IPS-15b (cell line): ENCODE data around the gene SLC25A10.

Experiments
- H3K27me3 ChIP-seq: one replicate; pipeline ENCODE4 v1.6.1; 2013; ENCODE audit warnings: low read length; ENCODE audit not compliant: control insufficient read depth, insufficient read depth
- H3K36me3 ChIP-seq: one replicate; pipeline ENCODE4 v1.6.1; 2013; ENCODE audit warnings: low read length; ENCODE audit not compliant: control insufficient read depth, insufficient read depth
- H3K4me1 ChIP-seq: one replicate; pipeline ENCODE4 v1.6.1; 2013; ENCODE audit warnings: mild to moderate bottlenecking, low read length; ENCODE audit not compliant: control insufficient read depth, insufficient read depth
- H3K4me3 ChIP-seq: one replicate; pipeline ENCODE4 v1.5.1; 2013; ENCODE audit warnings: low read depth, low read length
- H3K9ac ChIP-seq: one replicate; pipeline ENCODE4 v1.6.1; 2013; ENCODE audit warnings: low read depth, mild to moderate bottlenecking, low read length
- H3K9me3 ChIP-seq: one replicate; pipeline ENCODE4 v1.6.1; 2013; ENCODE audit warnings: mild to moderate bottlenecking, low read length; ENCODE audit not compliant: control insufficient read depth, insufficient read depth

SLC25A10 gene

DNA sequence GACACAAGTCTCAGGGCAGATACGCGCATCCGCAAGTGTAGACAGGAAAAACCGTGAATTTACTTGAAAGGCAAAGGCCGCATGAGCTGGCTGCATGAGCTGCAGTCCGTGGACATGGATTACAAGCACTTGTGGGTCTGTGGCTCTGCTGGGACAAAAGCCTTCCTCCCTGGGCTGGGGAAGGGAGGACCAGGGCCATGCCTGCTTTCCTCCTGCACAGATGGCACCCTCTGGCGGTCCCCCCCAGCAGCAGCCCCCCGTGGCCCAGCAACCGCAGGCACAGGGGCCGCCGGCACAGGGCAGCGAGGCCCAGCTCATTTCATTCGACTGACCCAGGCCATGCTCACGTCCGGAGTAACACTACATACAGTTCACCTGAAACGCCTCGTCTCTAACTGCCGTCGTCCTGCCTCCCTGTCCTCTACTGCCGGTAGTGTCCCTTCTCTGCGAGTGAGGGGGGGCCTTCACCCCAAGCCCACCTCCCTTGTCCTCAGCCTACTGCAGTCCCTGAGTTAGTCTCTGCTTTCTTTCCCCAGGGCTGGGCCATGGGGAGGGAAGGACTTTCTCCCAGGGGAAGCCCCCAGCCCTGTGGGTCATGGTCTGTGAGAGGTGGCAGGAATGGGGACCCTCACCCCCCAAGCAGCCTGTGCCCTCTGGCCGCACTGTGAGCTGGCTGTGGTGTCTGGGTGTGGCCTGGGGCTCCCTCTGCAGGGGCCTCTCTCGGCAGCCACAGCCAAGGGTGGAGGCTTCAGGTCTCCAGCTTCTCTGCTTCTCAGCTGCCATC lies 10.6 kb upstream of the SLC25A10 start:
- peaks cover 41% of the 10 kb centered on the region for H3K36me3 ChIP-seq
- H3K4me1 ChIP-seq = no peaks in the 10 kb centered on the region
- no peaks in the 10 kb centered on the region for H3K9me3 ChIP-seq
- H3K27me3 ChIP-seq = no peaks in the 10 kb centered on the region
- no peak overlapping the region for H3K4me3 ChIP-seq
- no peak overlapping the region for H3K9ac ChIP-seq

DNA sequence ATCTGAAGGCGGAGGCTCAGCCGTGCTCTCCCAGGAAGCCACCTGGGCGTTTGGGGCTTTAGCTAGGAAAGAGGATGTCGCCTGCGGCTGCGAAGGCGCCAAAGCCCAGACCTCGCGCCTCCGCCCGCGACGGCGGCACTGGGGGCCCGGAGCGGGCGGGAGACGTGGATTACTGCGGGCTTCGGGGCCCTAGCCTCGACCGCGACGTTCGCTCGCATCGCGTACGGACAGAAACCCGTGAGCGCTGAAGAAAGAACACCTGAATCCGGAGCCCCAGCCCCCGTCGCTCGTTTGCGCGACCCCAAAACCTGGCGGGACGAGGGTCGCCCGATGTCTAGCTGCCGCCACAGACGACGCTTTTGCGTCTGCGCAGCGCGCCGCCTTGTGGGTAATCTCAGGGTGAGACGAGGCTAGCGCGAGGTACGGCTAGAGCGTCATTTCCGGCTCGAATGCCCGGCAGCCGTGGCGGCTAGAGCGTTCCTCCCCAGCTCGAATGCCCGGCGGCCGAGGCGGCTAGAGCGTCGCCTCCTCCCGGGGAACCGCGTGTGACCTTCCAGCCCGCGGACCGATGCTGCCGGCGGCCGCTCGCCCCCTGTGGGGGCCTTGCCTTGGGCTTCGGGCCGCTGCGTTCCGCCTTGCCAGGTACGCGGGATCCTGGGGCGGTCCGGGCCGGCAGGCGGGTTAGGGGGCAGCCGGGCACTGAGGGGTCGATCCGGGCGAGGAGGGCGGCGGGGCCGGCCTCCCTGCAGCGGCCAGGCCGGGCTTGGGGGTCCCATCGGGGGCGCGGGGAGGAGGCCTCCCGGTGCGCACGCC lies 8.9 kb upstream of the SLC25A10 start, which contains the start of gene MRPL12:
Gene MRPL12 (plus strand): TSS at position 434 of the 813 bp plus-strand sequence. CDS start 135 bp downstream, at position 569.
- Histone ChIP-seq H3K9ac (peak within 1 kb of the TSS; percentile 98), H3K9me3 (no peaks in the 10 kb centered on the region), H3K4me1 (no peaks in the 10 kb centered on the region), H3K4me3 (peak within 1 kb of the TSS; percentile 95), H3K36me3 (peaks cover 52% of the 10 kb centered on the region), H3K27me3 (no peaks in the 10 kb centered on the region)

DNA sequence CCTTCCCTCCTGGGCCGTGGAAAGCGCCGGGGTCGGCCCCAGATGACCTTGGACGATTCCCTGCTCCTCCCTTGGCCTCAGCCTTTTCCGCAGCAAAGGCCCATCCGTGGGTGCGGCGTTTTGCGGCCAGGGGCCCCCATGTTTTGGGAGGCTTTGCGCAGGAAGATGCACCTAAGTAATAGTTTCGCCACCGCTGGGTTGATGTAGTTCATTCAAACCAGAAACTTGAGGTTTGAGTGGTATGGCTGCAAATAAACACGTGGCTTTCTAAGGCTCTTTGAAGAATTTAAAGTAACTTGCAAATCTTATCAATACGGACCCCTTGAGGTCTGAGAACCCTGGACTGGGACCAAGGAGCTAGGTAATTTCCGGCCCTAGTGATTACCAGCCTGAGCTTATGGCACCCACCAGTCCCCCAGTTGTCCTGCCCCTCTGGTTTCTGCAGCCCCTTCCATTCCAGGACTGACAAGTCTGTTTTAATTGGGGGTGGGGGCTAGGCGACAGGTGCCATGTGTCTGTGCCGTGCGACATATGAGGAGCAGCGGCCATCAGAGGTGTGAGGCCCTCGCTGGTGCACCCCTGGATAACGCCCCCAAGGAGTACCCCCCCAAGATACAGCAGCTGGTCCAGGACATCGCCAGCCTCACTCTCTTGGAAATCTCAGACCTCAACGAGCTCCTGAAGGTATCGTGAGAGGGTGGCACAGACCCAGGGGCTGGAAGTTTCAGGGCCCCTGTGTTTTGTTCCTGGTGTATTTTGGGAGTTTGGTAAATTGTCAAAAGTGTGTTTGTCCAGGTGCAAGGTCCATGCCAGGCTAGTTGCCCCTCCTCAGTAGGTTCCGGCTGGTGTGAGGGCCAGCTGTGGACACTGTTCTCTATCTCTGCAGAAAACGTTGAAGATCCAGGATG lies 8.1 kb upstream of the SLC25A10 start:
- H3K36me3 ChIP-seq = peaks cover 50% of the 10 kb centered on the region
- no peaks in the 10 kb centered on the region for H3K27me3 ChIP-seq
- no peaks in the 10 kb centered on the region for H3K4me1 ChIP-seq

DNA sequence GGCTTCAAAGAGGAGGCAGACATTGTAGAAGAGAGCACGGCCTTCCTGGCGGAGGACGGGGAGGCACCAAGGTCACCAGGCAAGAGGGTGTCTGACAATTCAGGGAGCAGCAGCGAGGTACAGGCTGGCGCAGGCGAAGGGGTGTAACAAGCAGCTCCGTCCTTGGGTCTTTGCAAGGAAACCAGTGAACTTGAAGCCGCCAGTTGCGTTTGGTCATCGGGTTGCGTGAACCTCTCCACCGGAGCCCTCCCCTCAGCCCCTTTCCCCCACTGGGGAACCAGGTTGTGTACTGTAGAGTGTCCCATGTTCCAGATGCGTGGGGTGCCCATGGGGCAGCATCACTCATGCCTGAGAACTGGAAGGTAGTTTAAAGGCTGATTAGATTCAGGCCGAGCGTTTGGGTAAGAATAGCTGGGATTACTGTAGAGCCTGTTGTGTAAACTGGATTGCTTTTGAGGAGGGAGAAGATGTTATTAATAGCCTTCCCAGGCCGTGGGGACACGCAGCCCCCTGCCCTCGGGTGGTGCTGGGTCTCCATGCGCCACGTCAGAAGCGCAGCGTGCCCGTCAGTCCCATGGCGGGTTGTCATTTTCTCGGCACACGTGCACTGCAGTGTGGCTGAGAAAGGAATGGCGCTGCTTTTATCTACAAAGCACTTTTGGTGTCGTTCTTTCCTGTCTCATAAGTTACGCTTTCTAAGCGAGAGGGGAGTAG lies 6.4 kb upstream of the SLC25A10 start:
- Histone ChIP-seq H3K9ac (no peak overlapping the region), H3K4me3 (no peak overlapping the region), H3K4me1 (no peaks in the 10 kb centered on the region), H3K36me3 (peaks cover 44% of the 10 kb centered on the region), H3K27me3 (no peaks in the 10 kb centered on the region), H3K9me3 (no peaks in the 10 kb centered on the region)

More for the DNA sequence above, 8.1 kb upstream of the SLC25A10 start:
- Histone ChIP-seq H3K4me3 (peak overlapping the region; percentile 95), H3K9me3 (no peaks in the 10 kb centered on the region), H3K9ac (peak overlapping the region; percentile 98)

DNA sequence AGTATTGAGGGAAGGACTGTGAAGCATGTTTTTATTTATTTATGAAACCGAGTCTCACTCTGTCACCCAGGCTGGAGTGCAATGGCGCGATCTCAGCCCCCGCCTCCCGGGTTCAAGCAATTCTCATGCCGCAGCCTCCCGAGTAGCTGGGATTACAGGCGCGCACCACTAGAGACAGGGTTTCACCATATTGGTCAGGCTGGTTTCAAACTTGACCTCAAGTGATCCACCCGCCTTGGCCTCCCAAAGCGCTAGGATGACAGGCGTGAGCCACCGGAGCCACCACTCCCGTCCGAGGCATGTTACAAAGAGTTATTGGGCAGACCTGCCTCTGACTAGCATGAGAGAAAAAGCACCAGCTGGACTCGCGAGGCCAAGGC lies 5.9 kb upstream of the SLC25A10 start:
- Histone ChIP-seq H3K36me3 (peaks cover 38% of the 10 kb centered on the region), H3K9me3 (no peaks in the 10 kb centered on the region), H3K4me3 (no peak overlapping the region), H3K27me3 (no peaks in the 10 kb centered on the region), H3K4me1 (no peaks in the 10 kb centered on the region), H3K9ac (no peak overlapping the region)

DNA sequence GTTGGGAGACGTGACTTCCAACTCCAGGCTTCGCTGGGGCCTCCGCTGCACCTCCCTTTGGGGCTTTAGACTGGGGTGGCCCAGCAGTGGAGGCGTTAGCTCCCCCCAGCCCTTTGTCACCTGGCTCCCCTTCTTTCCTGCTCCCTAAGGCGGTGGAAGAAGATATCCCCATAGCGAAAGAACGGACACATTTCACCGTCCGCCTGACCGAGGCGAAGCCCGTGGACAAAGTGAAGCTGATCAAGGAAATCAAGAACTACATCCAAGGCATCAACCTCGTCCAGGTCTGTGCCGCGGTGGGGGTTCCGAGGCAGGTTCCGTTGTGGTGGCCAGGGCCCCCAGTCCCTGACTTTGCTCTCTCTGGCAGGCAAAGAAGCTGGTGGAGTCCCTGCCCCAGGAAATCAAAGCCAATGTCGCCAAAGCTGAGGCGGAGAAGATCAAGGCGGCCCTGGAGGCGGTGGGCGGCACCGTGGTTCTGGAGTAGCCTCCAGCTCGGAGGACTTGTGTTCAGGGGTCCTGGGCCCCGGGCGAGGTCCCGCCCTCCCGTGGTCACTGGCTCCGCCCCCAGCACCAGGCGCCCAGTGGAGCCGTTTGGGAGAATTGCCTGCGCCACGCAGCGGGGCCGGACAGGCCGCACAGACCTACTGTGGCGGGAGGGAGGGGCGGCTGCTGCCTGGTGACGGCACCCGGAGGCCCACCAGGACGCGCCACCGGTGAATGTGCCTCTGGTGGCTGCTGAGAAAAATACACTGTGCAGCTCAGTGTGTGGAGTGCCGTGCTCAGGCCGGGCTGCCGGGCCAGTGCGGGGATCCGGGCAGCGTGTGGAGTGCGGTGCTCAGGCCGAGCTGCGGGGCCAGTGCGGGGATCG lies 5.1 kb upstream of the SLC25A10 start:
- H3K9me3 ChIP-seq = no peaks in the 10 kb centered on the region
- no peaks in the 10 kb centered on the region for H3K4me1 ChIP-seq
- H3K27me3 ChIP-seq = no peaks in the 10 kb centered on the region
- peaks cover 31% of the 10 kb centered on the region for H3K36me3 ChIP-seq
- H3K4me3 ChIP-seq = no peak overlapping the region
- no peak overlapping the region for H3K9ac ChIP-seq

DNA sequence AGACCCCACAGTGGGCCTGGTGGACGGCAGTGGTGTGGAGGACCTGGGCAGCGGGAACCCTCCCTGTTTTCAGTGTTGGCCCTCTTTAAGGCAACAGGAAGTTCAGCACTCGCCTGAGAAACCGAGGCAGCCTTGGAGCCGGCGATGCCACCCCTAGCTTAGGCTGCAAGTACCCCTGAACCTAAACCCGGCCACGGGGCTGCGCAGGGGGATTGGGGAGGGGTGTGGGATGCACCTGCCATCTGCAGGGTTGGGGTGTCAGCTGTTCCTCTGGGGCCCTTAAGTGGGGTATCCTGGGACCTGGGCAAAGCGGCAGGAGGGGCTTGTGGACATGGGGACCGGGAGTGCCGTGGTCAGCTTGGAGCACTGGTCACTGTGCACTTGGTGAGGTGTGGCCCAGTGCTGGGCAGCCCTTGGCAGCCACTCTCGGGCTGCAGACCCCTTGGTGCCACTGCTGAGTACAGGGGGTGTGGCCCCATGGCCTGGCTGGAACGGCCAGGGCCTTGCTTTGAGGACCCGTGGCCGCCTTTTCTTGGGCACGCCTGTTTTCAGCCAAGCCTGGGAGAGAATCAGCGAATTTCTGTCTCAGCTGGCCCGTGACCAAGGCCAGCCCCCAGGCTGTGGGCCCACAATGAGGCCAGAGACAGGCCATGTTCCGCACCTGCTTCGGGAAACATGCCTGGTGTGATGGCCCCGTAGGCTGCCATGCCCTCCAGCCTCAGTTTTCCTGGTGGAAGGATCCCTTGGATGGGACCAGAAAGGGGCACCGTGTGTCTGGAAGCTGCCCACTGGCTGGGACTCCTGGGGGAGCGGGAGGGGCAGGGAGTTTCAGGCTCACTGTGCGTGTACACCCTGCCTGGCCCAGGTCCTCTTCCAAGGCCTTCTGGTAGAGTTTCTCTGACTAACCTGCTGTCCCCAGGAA lies 4.1 kb upstream of the SLC25A10 start:
- no peak overlapping the region for H3K9ac ChIP-seq
- H3K4me1 ChIP-seq = no peaks in the 10 kb centered on the region
- H3K4me3 ChIP-seq = no peak overlapping the region
- no peaks in the 10 kb centered on the region for H3K27me3 ChIP-seq
- H3K9me3 ChIP-seq = no peaks in the 10 kb centered on the region
- peaks cover 31% of the 10 kb centered on the region for H3K36me3 ChIP-seq

DNA sequence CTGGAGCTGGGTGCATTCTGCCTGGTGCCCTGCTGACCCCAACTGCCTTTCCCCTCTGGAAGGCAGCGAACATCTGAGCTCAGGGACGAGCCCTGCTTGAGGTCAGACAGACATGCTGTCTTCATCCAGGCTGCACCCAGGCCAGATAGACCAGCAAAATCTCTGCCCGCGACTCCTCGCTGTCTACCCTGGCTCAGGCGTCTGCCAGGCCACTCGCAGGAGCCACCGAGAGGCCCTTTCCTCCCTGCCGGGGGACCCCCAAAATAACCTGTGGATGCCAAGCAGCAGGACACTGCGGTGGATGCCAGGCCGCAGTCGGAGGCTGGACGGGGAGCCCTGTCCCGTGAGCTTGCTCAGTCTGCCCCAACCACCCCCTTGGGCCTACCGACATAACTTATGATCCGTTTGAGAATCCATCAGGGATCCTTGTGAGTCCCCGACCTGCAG lies 3.3 kb upstream of the SLC25A10 start:
- Histone ChIP-seq H3K4me3 (no peak overlapping the region), H3K9me3 (no peaks in the 10 kb centered on the region), H3K4me1 (peaks cover 2% of the 10 kb centered on the region), H3K27me3 (no peaks in the 10 kb centered on the region), H3K36me3 (peaks cover 34% of the 10 kb centered on the region), H3K9ac (no peak overlapping the region)

DNA sequence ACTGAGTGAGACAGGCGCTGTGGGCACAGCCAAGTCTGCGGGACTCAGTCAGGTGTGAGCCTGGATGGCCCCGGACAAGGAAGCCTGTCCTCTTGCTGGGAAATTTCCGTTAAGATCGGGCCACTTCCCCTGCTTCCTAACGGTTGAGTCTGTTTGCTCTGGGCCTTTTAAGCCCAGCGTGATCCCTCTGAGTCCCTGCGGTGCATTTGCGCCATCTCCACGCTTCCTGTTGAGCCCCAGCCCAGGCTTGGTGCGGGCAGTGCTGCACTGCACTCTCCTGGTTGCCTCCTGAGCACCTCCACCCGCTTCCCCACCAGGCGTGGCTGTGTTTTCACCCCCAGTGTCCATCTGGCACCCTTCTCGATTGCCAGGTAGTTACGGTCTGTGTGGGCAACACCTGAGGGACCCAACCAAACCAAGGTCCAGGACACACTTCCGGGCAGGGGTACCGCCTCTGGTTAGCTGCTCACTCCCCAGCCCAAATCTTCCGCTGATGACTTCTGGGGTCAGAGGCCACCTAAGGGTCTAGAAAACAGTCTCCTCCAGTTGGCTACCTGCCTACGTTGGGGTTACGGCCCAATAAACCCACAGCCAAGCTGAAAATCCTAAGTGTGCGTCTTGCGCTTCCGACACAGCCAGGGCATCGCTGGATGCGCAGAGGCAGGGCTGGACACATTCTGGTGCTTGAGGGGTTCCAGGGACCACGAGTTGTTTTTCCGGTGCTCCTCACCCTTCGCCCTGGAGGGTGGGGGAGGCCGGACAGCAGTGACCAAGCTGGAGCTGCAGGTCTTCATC lies 1.4 kb upstream of the SLC25A10 start:
- Histone ChIP-seq H3K4me3 (peak overlapping the region; percentile 65), H3K4me1 (peaks cover 2% of the 10 kb centered on the region), H3K9me3 (no peaks in the 10 kb centered on the region), H3K36me3 (peaks cover 33% of the 10 kb centered on the region), H3K27me3 (no peaks in the 10 kb centered on the region), H3K9ac (peak overlapping the region; percentile 79)
